Natural killer cell (primary cell): Measurements from ENCODE around the gene PRDM11. TPM values are rescaled to one million over a fixed set of nuclear protein-coding genes. Genes with fewer than 3 reads are reported as not detected.

ENCODE experiments used
- ATAC-seq, 3 donors: fragments of 150-1000 bp in 2 of 3; fragments of 200-7000 bp in 1 of 3; cut with Tn5 transposase; 1 replicate in 1 of 3; 2 replicates in 2 of 3; pipeline ENCODE4 v1.10.0; 2021; ENCODE audit warnings: mild to moderate bottlenecking in 2 of 3, moderate library complexity in 2 of 3
- DNase-seq, 2 donors: peaks; one replicate each; pipeline versions ENCODE4 v3.0.0 to v3.0.0-alpha.2; 2013 to 2021; ENCODE audit warnings: mixed read lengths in 1 of 2
- H3K27ac ChIP-seq: one replicate; pipeline ENCODE4 v1.5.1; 2013; ENCODE audit warnings: mild to moderate bottlenecking, low read length
- H3K27me3 ChIP-seq: one replicate; pipeline ENCODE4 v1.6.1; 2013; ENCODE audit warnings: low read length; ENCODE audit not compliant: control insufficient read depth, insufficient read depth
- H3K36me3 ChIP-seq: one replicate; pipeline ENCODE4 v1.6.1; 2013; ENCODE audit warnings: low read length; ENCODE audit not compliant: control insufficient read depth, insufficient read depth
- H3K4me1 ChIP-seq: one replicate; pipeline ENCODE4 v1.6.1; 2013; ENCODE audit warnings: low read length; ENCODE audit not compliant: control insufficient read depth, insufficient read depth
- H3K4me3 ChIP-seq: one replicate; pipeline ENCODE4 v1.5.1; 2013; ENCODE audit warnings: low read length
- H3K9me3 ChIP-seq: one replicate; pipeline ENCODE4 v1.6.1; 2013; ENCODE audit warnings: low read length; ENCODE audit not compliant: control insufficient read depth, insufficient read depth
- H3K27ac Mint-ChIP-seq, 2 donors: one replicate each; pipeline ENCODE4 v1.8.0; 2022; ENCODE audit warnings: mild to moderate bottlenecking in 2 of 2, mixed read lengths in 2 of 2, moderate library complexity in 1 of 2
- H3K27me3 Mint-ChIP-seq, 2 donors: one replicate each; pipeline ENCODE4 v1.8.0; 2022; ENCODE audit warnings: low read depth in 2 of 2, mixed read lengths in 2 of 2
- H3K36me3 Mint-ChIP-seq: one replicate; pipeline ENCODE4 v1.8.0; 2022; ENCODE audit warnings: mixed read lengths
- H3K4me1 Mint-ChIP-seq, 2 donors: one replicate each; pipeline ENCODE4 v1.8.0; 2022; ENCODE audit warnings: mixed read lengths in 2 of 2
- H3K4me3 Mint-ChIP-seq: one replicate; pipeline ENCODE4 v1.8.0; 2022; ENCODE audit warnings: mild to moderate bottlenecking, moderate library complexity, mixed read lengths
- H3K9me3 Mint-ChIP-seq, 2 donors: one replicate each; pipeline ENCODE4 v1.8.0; 2022; ENCODE audit warnings: mixed read lengths in 2 of 2
- WGBS: methylation state at CpG from one replicate; pipeline ENCODE4 v1.1.7; 2013; ENCODE audit warnings: missing lambda C conversion rate; ENCODE audit not compliant: insufficient coverage; 5-methylcytosine and 5-hydroxymethylcytosine counted together
- intact Hi-C: fragments of 100-400 bp; cut with micrococcal nuclease; formaldehyde crosslinking; loops from one replicate; pipeline ENCODE4 v1.14.2; 2022
- total RNA-seq, 4 donors: library from RNA; stranded (reverse); fragments of 120-200 nt in 1 of 4; gene quantifications; one replicate each; pipeline versions ENCODE4 v1.2.3 to v1.2.4, GENCODE V29; 2013 to 2022
- TF ChIP-seq, protein P1 (sequence below): fragments of 200-600 bp; IDR thresholded peaks from one replicate; pipeline ENCODE4 v1.8.0; 2022; ENCODE audit warnings: antibody characterized with exemption

Gene PRDM11
- total RNA-seq, 3 donors from 2014 or later (not counting 1 experiment from before 2014, with no cell fraction given), result 10.3 to 14.7 (median 13.7) TPM

DNA sequence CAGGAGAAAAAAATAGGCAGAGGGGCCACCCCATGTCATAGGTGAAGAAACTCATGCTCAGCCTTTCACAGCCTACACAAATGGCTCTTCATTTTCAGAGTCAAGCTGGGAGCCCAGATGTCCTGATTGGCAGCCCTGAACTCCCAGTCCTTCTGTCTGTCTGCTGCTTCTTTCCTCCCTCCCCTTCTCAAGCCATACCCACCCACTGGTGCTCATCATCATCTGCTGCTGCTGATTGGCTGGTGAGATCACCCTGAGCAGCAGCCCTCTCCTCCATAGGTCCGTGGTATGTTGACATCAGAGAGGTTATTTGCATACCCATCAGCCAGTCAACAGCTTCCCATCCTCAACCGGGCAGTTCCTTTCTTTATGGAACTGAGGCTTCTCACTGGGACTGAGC, 46.1 kb upstream of the PRDM11 start:
- TF ChIP-seq, protein P1, sequence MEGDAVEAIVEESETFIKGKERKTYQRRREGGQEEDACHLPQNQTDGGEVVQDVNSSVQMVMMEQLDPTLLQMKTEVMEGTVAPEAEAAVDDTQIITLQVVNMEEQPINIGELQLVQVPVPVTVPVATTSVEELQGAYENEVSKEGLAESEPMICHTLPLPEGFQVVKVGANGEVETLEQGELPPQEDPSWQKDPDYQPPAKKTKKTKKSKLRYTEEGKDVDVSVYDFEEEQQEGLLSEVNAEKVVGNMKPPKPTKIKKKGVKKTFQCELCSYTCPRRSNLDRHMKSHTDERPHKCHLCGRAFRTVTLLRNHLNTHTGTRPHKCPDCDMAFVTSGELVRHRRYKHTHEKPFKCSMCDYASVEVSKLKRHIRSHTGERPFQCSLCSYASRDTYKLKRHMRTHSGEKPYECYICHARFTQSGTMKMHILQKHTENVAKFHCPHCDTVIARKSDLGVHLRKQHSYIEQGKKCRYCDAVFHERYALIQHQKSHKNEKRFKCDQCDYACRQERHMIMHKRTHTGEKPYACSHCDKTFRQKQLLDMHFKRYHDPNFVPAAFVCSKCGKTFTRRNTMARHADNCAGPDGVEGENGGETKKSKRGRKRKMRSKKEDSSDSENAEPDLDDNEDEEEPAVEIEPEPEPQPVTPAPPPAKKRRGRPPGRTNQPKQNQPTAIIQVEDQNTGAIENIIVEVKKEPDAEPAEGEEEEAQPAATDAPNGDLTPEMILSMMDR, result no peak
- Mint-ChIP-seq H3K27ac (peak overlapping the region in 1 of 2 donors; percentile 39), H3K9me3 (no peaks in the 10 kb centered on the region), H3K4me3 (no peak overlapping the region), H3K27me3 (peaks cover 30 to 41% of the 10 kb centered on the region in 2 donors), H3K36me3 (no peaks in the 10 kb centered on the region), H3K4me1 (peaks cover 33 to 44% of the 10 kb centered on the region in 2 donors)
- WGBS, result 56% methylated on average over 2 of the region's 2 CpGs
- no peak for DNase-seq
- intact Hi-C loops, result no loop called here
- Histone ChIP-seq H3K27me3 (peaks cover 4% of the 10 kb centered on the region), H3K36me3 (no peaks in the 10 kb centered on the region), H3K27ac (no peak overlapping the region), H3K9me3 (no peaks in the 10 kb centered on the region), H3K4me1 (peaks cover 19% of the 10 kb centered on the region), H3K4me3 (no peak overlapping the region)
- ATAC-seq, result no peak

DNA sequence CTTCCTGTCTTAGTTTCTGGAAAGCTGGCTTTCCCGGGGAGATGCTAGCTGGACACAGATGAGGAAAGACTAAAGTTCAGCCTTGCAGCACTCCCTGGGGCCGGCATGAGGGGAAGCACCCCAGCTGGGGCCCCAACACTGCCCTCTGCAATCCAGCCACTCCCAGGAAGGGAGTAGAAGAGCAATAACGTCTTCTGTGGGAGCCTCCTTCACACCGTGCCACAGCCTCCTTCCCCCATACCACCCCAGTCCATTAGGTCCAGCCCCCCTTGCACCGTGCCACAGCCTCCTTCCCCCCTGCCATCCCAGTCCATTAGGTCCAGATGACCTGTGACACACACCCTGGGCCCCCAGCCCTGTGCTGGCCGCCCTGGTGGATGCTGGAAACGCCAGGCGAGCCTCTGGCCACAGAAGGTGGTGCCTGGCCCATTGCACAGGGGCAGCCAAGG, 44.1 kb upstream of the PRDM11 start:
- Histone ChIP-seq H3K27me3 (peaks cover 4% of the 10 kb centered on the region), H3K27ac (peak overlapping the region; percentile 63), H3K36me3 (no peaks in the 10 kb centered on the region), H3K4me1 (peaks cover 18% of the 10 kb centered on the region), H3K4me3 (no peak overlapping the region), H3K9me3 (no peaks in the 10 kb centered on the region)
- H3K9me3 Mint-ChIP-seq, result no peaks in the 10 kb centered on the region
- H3K27me3 Mint-ChIP-seq, result peaks cover 22 to 39% of the 10 kb centered on the region in 2 donors
- intact Hi-C loops, result no loop called here
- DNase-seq, result no peak
- no peaks in the 10 kb centered on the region for H3K36me3 Mint-ChIP-seq
- ATAC-seq, result peak in 1 of 3 donors; percentile 17
- peak overlapping the region; percentile 76 for H3K4me3 Mint-ChIP-seq
- TF ChIP-seq, protein P1, result no peak
- H3K27ac Mint-ChIP-seq, result peak overlapping the region; percentile 59 to 70
- H3K4me1 Mint-ChIP-seq, result peaks cover 25 to 33% of the 10 kb centered on the region in 2 donors
- 39% methylated on average over 8 of the region's 8 CpGs for WGBS

DNA sequence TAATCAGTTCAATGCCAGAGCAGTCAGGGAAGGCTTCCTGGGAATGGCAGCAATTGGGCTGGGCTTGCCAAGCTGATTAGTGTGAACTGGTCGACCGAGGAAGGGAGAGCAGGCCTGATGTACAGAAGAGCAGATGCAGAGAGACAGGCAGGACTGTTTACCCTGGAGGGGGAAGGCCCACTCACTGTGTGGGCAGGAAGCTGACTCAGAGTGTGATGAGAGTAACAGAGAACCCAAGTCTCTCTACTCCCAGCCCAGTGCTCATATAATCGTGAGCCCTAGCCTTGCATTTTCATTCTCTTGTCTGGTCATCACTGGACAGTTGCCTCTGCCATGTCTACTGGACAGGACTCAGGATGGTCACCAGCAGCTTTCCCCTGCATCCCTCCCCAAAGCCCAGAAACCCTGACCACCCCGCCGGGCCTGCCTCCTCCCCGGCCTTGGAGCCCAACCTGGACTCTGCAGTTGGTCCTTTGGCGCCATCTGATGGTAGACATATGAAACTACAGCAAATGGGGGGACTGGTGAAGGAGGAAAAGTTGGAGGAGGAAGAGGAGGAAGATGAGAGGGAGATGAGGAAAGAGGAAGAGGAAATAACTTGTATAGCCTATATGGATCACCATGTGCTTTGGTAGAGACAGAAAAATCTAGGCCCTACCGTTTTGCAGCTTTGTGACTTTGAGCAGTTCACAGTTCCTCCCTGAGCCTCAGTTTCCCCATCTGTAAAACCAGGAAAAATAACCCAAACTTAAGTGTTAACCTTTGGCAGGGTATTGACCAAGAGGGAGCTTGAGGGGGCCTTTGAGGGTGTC, 43.4 kb upstream of the PRDM11 start:
- no peaks in the 10 kb centered on the region for H3K36me3 Mint-ChIP-seq
- H3K9me3 Mint-ChIP-seq, result no peaks in the 10 kb centered on the region
- Histone ChIP-seq H3K9me3 (no peaks in the 10 kb centered on the region), H3K4me3 (peak overlapping the region; percentile 9), H3K36me3 (no peaks in the 10 kb centered on the region), H3K27me3 (no peaks in the 10 kb centered on the region), H3K27ac (peak overlapping the region; percentile 63), H3K4me1 (peaks cover 17% of the 10 kb centered on the region)
- intact Hi-C loops, result loop anchor here (1.0 kb wide), 1 partner anchor 167 kb away; no protein-coding TSS in a partner anchor
- 3% methylated on average over 8 of the region's 8 CpGs for WGBS
- ATAC-seq (peak; percentile 94 to 97 (median 97)), DNase-seq (peak; percentile 65 to 86)
- peaks cover 20 to 35% of the 10 kb centered on the region in 2 donors for H3K27me3 Mint-ChIP-seq
- peak overlapping the region; percentile 76 for H3K4me3 Mint-ChIP-seq
- peak overlapping the region; percentile 59 to 70 for H3K27ac Mint-ChIP-seq
- TF ChIP-seq, protein P1, result peak; percentile 98
- peaks cover 24 to 32% of the 10 kb centered on the region in 2 donors for H3K4me1 Mint-ChIP-seq
